ENCODE data around the gene PANX2.

The PANX2 gene

DNA sequence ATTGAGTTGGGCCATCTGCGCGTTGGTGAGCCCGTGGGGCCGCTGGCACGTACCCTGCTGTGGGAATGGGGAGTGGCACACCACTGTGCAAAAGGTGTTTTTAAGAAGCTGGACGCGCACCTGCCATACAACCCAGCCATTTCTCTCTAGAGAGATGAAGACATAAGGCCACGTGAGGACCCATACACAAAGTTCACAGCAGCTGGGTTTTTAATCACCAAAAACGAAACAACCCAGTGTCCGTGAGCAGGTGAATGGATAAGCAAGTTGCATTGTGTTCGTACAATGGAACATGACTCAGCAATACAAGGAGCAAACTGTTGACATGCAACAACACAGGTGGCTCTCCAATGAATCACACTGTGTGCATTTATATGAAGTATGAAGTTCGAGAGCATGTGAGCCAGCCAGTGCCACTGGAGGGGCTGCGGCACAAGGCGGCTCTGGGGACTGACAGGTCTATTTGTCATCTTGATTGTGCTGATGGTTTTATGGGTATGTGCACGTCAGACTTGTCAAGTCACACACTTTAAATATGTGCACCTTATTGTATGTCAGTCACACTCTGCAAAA, 30.6 kb upstream of the PANX2 start:
- H3K27me3 Mint-ChIP-seq (ENCODE audit: low read depth) = peaks cover 18% of the 10 kb centered on the region
- H3K36me3 Mint-ChIP-seq (ENCODE audit: low read depth) = no peaks in the 10 kb centered on the region
- peaks cover 3% of the 10 kb centered on the region for H3K9me3 Mint-ChIP-seq
- TF ChIP-seq, protein P1, sequence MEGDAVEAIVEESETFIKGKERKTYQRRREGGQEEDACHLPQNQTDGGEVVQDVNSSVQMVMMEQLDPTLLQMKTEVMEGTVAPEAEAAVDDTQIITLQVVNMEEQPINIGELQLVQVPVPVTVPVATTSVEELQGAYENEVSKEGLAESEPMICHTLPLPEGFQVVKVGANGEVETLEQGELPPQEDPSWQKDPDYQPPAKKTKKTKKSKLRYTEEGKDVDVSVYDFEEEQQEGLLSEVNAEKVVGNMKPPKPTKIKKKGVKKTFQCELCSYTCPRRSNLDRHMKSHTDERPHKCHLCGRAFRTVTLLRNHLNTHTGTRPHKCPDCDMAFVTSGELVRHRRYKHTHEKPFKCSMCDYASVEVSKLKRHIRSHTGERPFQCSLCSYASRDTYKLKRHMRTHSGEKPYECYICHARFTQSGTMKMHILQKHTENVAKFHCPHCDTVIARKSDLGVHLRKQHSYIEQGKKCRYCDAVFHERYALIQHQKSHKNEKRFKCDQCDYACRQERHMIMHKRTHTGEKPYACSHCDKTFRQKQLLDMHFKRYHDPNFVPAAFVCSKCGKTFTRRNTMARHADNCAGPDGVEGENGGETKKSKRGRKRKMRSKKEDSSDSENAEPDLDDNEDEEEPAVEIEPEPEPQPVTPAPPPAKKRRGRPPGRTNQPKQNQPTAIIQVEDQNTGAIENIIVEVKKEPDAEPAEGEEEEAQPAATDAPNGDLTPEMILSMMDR (IDR thresholded peaks at IDR 0.05; ENCODE audit: unreplicated experiment in 3 of 3) = no peak
- H3K4me1 Mint-ChIP-seq = peaks cover 10% of the 10 kb centered on the region
- no peak overlapping the region for H3K4me3 Mint-ChIP-seq
- H3K27ac Mint-ChIP-seq = no peak overlapping the region

DNA sequence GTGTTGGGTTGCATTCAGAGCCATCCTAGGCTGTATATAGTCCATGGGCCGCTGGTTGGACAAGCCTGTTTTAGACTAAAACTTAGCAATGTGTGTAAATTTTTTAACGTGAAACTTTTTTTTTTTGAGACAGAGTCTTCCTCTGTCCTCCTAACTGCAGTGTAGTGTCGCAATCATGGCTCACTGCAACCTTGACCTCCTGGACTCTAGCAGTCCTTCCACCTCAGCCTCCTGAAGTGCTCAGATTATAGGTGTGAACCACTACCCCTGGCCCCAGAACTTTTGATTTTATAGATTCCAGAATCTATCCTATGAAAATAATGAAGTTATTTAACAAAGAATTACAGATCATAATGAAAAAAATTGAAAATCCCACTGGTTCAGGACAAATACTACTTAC, 29.9 kb upstream of the PANX2 start:
- peaks cover 18% of the 10 kb centered on the region for H3K27me3 Mint-ChIP-seq (ENCODE audit: low read depth)
- peaks cover 3% of the 10 kb centered on the region for H3K9me3 Mint-ChIP-seq
- H3K4me3 Mint-ChIP-seq = no peak overlapping the region
- no peak overlapping the region for H3K27ac Mint-ChIP-seq
- peaks cover 15% of the 10 kb centered on the region for H3K4me1 Mint-ChIP-seq
- TF ChIP-seq, protein P1 (IDR thresholded peaks at IDR 0.05; ENCODE audit: unreplicated experiment in 3 of 3) = no peak
- H3K36me3 Mint-ChIP-seq (ENCODE audit: low read depth) = no peaks in the 10 kb centered on the region

DNA sequence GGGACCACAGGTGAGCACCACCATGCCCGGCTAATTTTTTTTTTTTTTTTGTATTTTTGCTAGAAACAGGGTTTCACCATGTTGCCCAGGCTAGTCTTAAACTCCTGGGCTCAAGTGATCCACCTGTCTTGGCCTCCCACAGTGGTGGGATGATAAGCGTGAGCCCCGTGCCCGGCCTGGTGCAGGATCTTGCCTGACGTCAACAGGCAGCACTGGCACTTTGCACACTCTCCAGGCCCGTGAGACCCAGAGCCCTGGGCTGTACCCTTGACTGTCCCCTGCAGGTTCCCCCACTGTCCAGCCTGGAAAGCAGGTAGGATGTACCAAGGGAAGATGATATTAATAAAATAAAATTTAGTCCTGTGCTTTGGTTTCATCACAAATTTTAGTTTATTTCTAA, 29.1 kb upstream of the PANX2 start:
- no peak overlapping the region for H3K4me3 Mint-ChIP-seq
- no peaks in the 10 kb centered on the region for H3K36me3 Mint-ChIP-seq (ENCODE audit: low read depth)
- peaks cover 3% of the 10 kb centered on the region for H3K9me3 Mint-ChIP-seq
- peaks cover 15% of the 10 kb centered on the region for H3K4me1 Mint-ChIP-seq
- TF ChIP-seq, protein P1 (IDR thresholded peaks at IDR 0.05; ENCODE audit: unreplicated experiment in 3 of 3) = no peak
- peaks cover 18% of the 10 kb centered on the region for H3K27me3 Mint-ChIP-seq (ENCODE audit: low read depth)
- H3K27ac Mint-ChIP-seq = no peak overlapping the region

DNA sequence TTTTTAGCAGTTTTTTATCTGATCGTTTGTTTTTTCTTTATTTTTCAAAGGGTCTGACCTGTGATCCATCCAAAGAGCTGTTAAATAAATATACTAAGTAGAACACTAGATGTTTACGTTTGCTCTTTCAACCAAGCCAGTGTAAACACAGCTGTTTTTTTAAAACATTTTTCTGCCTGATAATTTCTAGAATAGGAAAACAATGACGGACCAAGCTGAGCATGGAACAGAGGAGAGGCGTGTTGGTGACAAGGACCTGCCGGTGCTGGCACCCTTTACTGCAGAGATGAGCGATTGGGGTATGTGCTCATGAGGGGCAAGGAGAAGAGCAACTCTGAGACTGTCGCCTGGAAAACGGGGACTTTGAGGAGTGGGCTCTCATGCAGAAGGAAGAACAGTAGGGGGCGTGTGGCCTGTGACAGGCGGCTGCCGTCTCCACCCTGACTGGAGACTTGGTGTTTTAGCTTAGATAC, 28.6 kb upstream of the PANX2 start:
- peak overlapping the region in 2 of 3 experiments; percentile 3 to 6 for H3K27ac Mint-ChIP-seq
- TF ChIP-seq, protein P1 (IDR thresholded peaks at IDR 0.05; ENCODE audit: unreplicated experiment in 3 of 3) = peak in 2 of 3 experiments; percentile 19 to 51
- peaks cover 18% of the 10 kb centered on the region for H3K27me3 Mint-ChIP-seq (ENCODE audit: low read depth)
- peaks cover 3% of the 10 kb centered on the region for H3K9me3 Mint-ChIP-seq
- peak overlapping the region in 1 of 3 experiments; percentile 9 for H3K4me3 Mint-ChIP-seq
- peaks cover 15% of the 10 kb centered on the region for H3K4me1 Mint-ChIP-seq
- H3K36me3 Mint-ChIP-seq (ENCODE audit: low read depth) = no peaks in the 10 kb centered on the region

DNA sequence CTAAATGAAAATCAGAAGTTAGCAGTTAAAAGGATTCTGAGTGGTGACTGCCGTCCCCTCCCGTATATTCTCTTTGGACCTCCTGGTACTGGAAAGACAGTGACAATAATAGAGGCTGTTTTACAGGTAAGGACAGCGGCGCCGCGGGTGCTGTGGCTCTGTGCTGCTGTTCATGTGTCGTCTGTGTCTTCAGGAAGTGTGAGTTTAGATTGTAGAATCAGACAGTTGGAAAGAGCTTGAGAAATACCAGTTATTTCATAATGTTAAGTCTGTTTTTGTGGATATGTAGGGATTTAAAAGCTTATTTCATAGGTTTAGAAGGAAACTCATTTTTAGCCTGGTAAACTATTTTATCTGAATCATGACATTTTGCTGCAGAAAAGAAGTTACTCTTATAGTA, 27.4 kb upstream of the PANX2 start:
- Mint-ChIP-seq H3K36me3 (ENCODE audit: low read depth) (no peaks in the 10 kb centered on the region), H3K4me3 (no peak overlapping the region), H3K9me3 (no peaks in the 10 kb centered on the region), H3K27ac (no peak overlapping the region), H3K4me1 (peaks cover 17% of the 10 kb centered on the region), H3K27me3 (ENCODE audit: low read depth) (peaks cover 18% of the 10 kb centered on the region)
- TF ChIP-seq, protein P1 (IDR thresholded peaks at IDR 0.05; ENCODE audit: unreplicated experiment in 3 of 3) = no peak

DNA sequence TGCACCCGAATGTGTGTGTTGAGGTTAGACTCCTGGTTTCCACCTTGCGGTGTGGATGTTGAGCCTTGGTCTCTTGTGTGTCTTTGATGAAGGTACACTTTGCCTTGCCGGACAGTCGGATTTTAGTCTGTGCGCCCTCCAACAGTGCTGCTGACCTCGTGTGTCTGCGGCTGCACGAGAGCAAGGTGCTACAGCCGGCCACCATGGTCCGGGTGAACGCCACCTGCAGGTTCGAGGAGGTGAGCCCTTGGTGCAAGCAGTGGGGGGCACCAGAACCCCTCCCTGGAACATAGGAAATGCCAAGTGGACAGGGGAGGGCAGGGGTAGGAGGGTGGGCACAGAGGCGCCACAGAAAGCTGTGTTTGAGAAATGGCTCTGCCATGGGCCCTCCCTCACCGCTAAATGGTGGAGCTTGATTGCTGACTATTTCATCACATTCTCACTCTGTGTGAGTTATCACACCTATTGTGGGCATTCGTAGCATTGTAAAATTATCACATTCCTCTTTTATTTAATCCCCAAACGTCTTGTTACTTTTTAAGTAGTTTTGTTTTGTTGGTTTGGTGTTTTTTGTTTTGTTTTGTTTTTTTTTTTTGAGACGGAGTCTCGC, 26.4 kb upstream of the PANX2 start:
- Mint-ChIP-seq H3K36me3 (ENCODE audit: low read depth) (no peaks in the 10 kb centered on the region), H3K27ac (no peak overlapping the region), H3K9me3 (no peaks in the 10 kb centered on the region)

More for the DNA sequence above, 26.4 kb upstream of the PANX2 start:
- Mint-ChIP-seq H3K4me1 (peaks cover 17% of the 10 kb centered on the region), H3K27me3 (ENCODE audit: low read depth) (peaks cover 18% of the 10 kb centered on the region), H3K4me3 (no peak overlapping the region)
- TF ChIP-seq, protein P1 (IDR thresholded peaks at IDR 0.05; ENCODE audit: unreplicated experiment in 3 of 3) = no peak
